ENCODE results near the gene COQ8B. TPM values are rescaled to one million over a fixed set of nuclear protein-coding genes. Genes with fewer than 3 reads are reported as not detected.

COQ8B gene
- total RNA-seq, 2 donors from 2014 or later: 23.3 to 26.6 TPM

GRCh38 chr19:40740747-40741146 lies 24.1 kb upstream of the COQ8B start:
- TF ChIP-seq CTCF (IDR thresholded peaks at IDR 0.05): no peak
- H3K4me3 ChIP-seq: no peak overlapping the region
- peak overlapping the region; percentile 28 to 58 for H3K27ac ChIP-seq
- no peaks in the 10 kb centered on the region for H3K9me3 ChIP-seq
- peaks cover 47% of the 10 kb centered on the region for H3K36me3 ChIP-seq
- DNase-seq (ENCODE audit: low spot score): peak; percentile 91
- H3K27me3 ChIP-seq: no peaks in the 10 kb centered on the region
- H3K4me1 ChIP-seq: peaks cover 0 to 23% of the 10 kb centered on the region in 2 donors

- Histone ChIP-seq H3K36me3 (peaks cover 53% of the 10 kb centered on the region), H3K27ac (peak overlapping the region; percentile 28 to 58), H3K4me3 (no peak overlapping the region), H3K27me3 (no peaks in the 10 kb centered on the region), H3K9me3 (no peaks in the 10 kb centered on the region), H3K4me1 (peaks cover 0 to 23% of the 10 kb centered on the region in 2 donors)
- TF ChIP-seq CTCF (IDR thresholded peaks at IDR 0.05): no peak
- no peak for DNase-seq (ENCODE audit: low spot score)
Observed at GRCh38 chr19:40739871-40740703, 23.4 kb upstream of the COQ8B start.

GRCh38 chr19:40739030-40739839 lies 22.5 kb upstream of the COQ8B start:
- Histone ChIP-seq H3K4me3 (no peak overlapping the region), H3K27me3 (no peaks in the 10 kb centered on the region), H3K9me3 (no peaks in the 10 kb centered on the region), H3K27ac (peak overlapping the region in 1 of 2 donors; percentile 28), H3K36me3 (peaks cover 62% of the 10 kb centered on the region), H3K4me1 (peaks cover 0 to 23% of the 10 kb centered on the region in 2 donors)
- no peak for TF ChIP-seq CTCF (IDR thresholded peaks at IDR 0.05)
- DNase-seq (ENCODE audit: low spot score): no peak

GRCh38 chr19:40737102-40737644 lies 20.5 kb upstream of the COQ8B start:
- no peak for DNase-seq (ENCODE audit: low spot score)
- peaks cover 82% of the 10 kb centered on the region for H3K36me3 ChIP-seq
- no peak overlapping the region for H3K4me3 ChIP-seq
- no peaks in the 10 kb centered on the region for H3K27me3 ChIP-seq
- peaks cover 0 to 23% of the 10 kb centered on the region in 2 donors for H3K4me1 ChIP-seq
- no peaks in the 10 kb centered on the region for H3K9me3 ChIP-seq
- no peak for TF ChIP-seq CTCF (IDR thresholded peaks at IDR 0.05)
- H3K27ac ChIP-seq: no peak overlapping the region

- TF ChIP-seq CTCF (IDR thresholded peaks at IDR 0.05): no peak
- Histone ChIP-seq H3K9me3 (no peaks in the 10 kb centered on the region), H3K4me1 (peaks cover 0 to 23% of the 10 kb centered on the region in 2 donors), H3K27me3 (no peaks in the 10 kb centered on the region), H3K36me3 (peaks cover 87% of the 10 kb centered on the region), H3K4me3 (no peak overlapping the region), H3K27ac (no peak overlapping the region)
- no peak for DNase-seq (ENCODE audit: low spot score)
Observed at GRCh38 chr19:40736661-40737060, 20.0 kb upstream of the COQ8B start.
